H1 (cell line): ENCODE results near the gene BEST1. TPM values are rescaled to one million over a fixed set of nuclear protein-coding genes. Genes with fewer than 3 reads are reported as not detected.

Source experiments
- CTCF ChIA-PET: fragments of 300-600 bp; sonication (Branson Sonifier 250); formaldehyde crosslinking; loops from one replicate; lab custom pipeline; 2021; ENCODE audit not compliant: partially characterized antibody; lab: Charles Lee
- POLR2A ChIA-PET: fragments of 300-600 bp; sonication (Branson Sonifier 250); formaldehyde crosslinking; loops from one replicate; lab custom pipeline; 2021; ENCODE audit warnings: inconsistent platforms; ENCODE audit not compliant: partially characterized antibody; lab: Charles Lee
- DNase-seq, 2 experiments: peaks; one replicate each; pipeline versions ENCODE4 v3.0.0 to v3.0.0-alpha.2; 2010 to 2022; ENCODE audit warnings: low spot score in 2 of 2, low read depth in 1 of 2, mixed read lengths in 1 of 2
- FAIRE-seq: peaks from 2 replicates; lab custom pipeline; 2011; peaks lifted over from hg19 to GRCh38; lab: Jason Lieb, UNC
- H2AFZ ChIP-seq: 2 replicates; pipeline ENCODE4 v1.8.1; 2012; ENCODE audit warnings: low read length, inconsistent platforms
- H2AK5ac ChIP-seq: 2 replicates; pipeline ENCODE4 v1.6.1; 2013; ENCODE audit warnings: low read depth, low read length
- H2BK120ac ChIP-seq: replicated peaks from 2 replicates; pipeline ENCODE3; 2013; ENCODE audit warnings: low read depth, low read length, inconsistent platforms
- H2BK12ac ChIP-seq: 2 replicates; pipeline ENCODE4 v1.6.1; 2013; ENCODE audit warnings: low read depth, low read length
- H2BK15ac ChIP-seq: 2 replicates; pipeline ENCODE4 v1.6.1; 2013; ENCODE audit warnings: low read length
- H2BK20ac ChIP-seq: 2 replicates; pipeline ENCODE4 v1.6.1; 2013; ENCODE audit warnings: low read length
- H2BK5ac ChIP-seq: 2 replicates; pipeline ENCODE4 v1.6.1; 2013; ENCODE audit warnings: low read depth, low read length
- H3K14ac ChIP-seq: 2 replicates; pipeline ENCODE4 v1.6.1; 2013; ENCODE audit warnings: inconsistent platforms; ENCODE audit not compliant: insufficient read length
- H3K18ac ChIP-seq: 2 replicates; pipeline ENCODE4 v1.6.1; 2013; ENCODE audit warnings: low read length; ENCODE audit errors: extremely low read depth
- H3K23ac ChIP-seq: 2 replicates; pipeline ENCODE4 v1.6.1; 2013; ENCODE audit warnings: inconsistent platforms; ENCODE audit not compliant: insufficient read length
- H3K23me2 ChIP-seq: 2 replicates; pipeline ENCODE4 v1.6.1; 2013; ENCODE audit warnings: low read depth, low read length
- H3K27ac ChIP-seq: 2 replicates; pipeline ENCODE4 v1.6.1; 2011; ENCODE audit warnings: low read depth, low read length, inconsistent platforms
- H3K27me3 ChIP-seq, 4 experiments: replicated peaks in 1 of 4; 1 replicate in 1 of 4; 2 replicates in 3 of 4; pipeline versions ENCODE4 v1.6.1 to v1.8.1; 2011 to 2013; ENCODE audit warnings: low read length in 3 of 4, mild to moderate bottlenecking in 3 of 4, inconsistent platforms in 2 of 4, mixed read lengths in 2 of 4, moderate library complexity in 1 of 4; ENCODE audit not compliant: control insufficient read depth in 3 of 4, insufficient read depth in 3 of 4; ENCODE audit errors: extremely low read depth in 1 of 4
- H3K36me3 ChIP-seq, 4 experiments: 2 replicates each; pipeline versions ENCODE4 v1.6.1 to v1.8.1; 2011 to 2013; ENCODE audit warnings: mild to moderate bottlenecking in 4 of 4, low read length in 3 of 4, moderate library complexity in 2 of 4, control low read depth in 1 of 4, inconsistent platforms in 1 of 4; ENCODE audit not compliant: insufficient read depth in 4 of 4, control insufficient read depth in 2 of 4
- H3K4ac ChIP-seq: replicated peaks from 2 replicates; pipeline ENCODE3; 2013; ENCODE audit warnings: low read length, low read depth, mixed read lengths, inconsistent platforms; ENCODE audit not compliant: insufficient read length
- H3K4me1 ChIP-seq, 4 experiments: replicated peaks in 1 of 4; 1 replicate in 1 of 4; 2 replicates in 3 of 4; pipeline versions ENCODE4 v1.6.1 to v1.8.1; 2011 to 2013; ENCODE audit warnings: low read length in 3 of 4, inconsistent platforms in 2 of 4, mixed read lengths in 1 of 4; ENCODE audit not compliant: insufficient read depth in 4 of 4, control insufficient read depth in 3 of 4
- H3K4me2 ChIP-seq, 2 experiments: 2 replicates each; pipeline versions ENCODE4 v1.6.1 to v1.8.1; 2011 to 2013; ENCODE audit warnings: low read depth in 2 of 2, low read length in 2 of 2, control low read depth in 1 of 2, inconsistent platforms in 1 of 2, mild to moderate bottlenecking in 1 of 2; ENCODE audit not compliant: insufficient read depth in 1 of 2
- H3K4me3 ChIP-seq, 4 experiments: fragments of 200-600, 300-600 bp in 1 of 4; sonication (generic), shearing (Covaris generic), sonication (Bioruptor Twin) in 1 of 4; 2 replicates each; pipeline versions ENCODE4 v1.5.1 to v1.8.1; 2011 to 2016; ENCODE audit warnings: low read length in 4 of 4, low read depth in 3 of 4, control low read depth in 2 of 4, inconsistent platforms in 2 of 4, mild to moderate bottlenecking in 2 of 4, mixed read lengths in 1 of 4, moderate library complexity in 1 of 4; ENCODE audit not compliant: insufficient read depth in 2 of 4; ENCODE audit errors: extremely low read depth in 1 of 4
- H3K56ac ChIP-seq: replicated peaks from 2 replicates; pipeline ENCODE3; 2013; ENCODE audit warnings: low read depth, mild to moderate bottlenecking, mixed read lengths, low read length, inconsistent platforms; ENCODE audit not compliant: insufficient read length
- H3K79me1 ChIP-seq: 2 replicates; pipeline ENCODE4 v1.6.1; 2013; ENCODE audit warnings: low read depth, low read length, control low read depth
- H3K79me2 ChIP-seq, 2 experiments: 2 replicates each; pipeline versions ENCODE4 v1.6.1 to v1.8.1; 2012 to 2013; ENCODE audit warnings: low read length in 2 of 2, mild to moderate bottlenecking in 2 of 2, inconsistent platforms in 1 of 2; ENCODE audit not compliant: insufficient read depth in 2 of 2, control insufficient read depth in 1 of 2
- H3K9ac ChIP-seq, 4 experiments: replicated peaks in 1 of 4; 1 replicate in 1 of 4; 2 replicates in 3 of 4; pipeline versions ENCODE4 v1.6.1 to v1.8.1; 2011 to 2013; ENCODE audit warnings: low read depth in 3 of 4, low read length in 3 of 4, control low read depth in 2 of 4, mild to moderate bottlenecking in 2 of 4, moderate library complexity in 2 of 4, inconsistent platforms in 1 of 4; ENCODE audit errors: extremely low read depth in 1 of 4
- H3K9me3 ChIP-seq, 2 experiments: 2 replicates each; pipeline versions ENCODE4 v1.6.1 to v1.8.1; 2012 to 2013; ENCODE audit warnings: mild to moderate bottlenecking in 2 of 2, moderate library complexity in 2 of 2, control low read depth in 1 of 2, inconsistent platforms in 1 of 2, low read depth in 1 of 2, low read length in 1 of 2, mixed read lengths in 1 of 2; ENCODE audit not compliant: insufficient read depth in 2 of 2
- H4K20me1 ChIP-seq, 2 experiments: replicated peaks in 1 of 2; 2 replicates each; pipeline versions ENCODE3 to v1.8.1; 2011 to 2013; ENCODE audit warnings: inconsistent platforms in 2 of 2, low read length in 2 of 2, mild to moderate bottlenecking in 1 of 2; ENCODE audit not compliant: insufficient read depth in 2 of 2, control insufficient read depth in 1 of 2
- H4K5ac ChIP-seq: 2 replicates; pipeline ENCODE4 v1.6.1; 2013; ENCODE audit warnings: low read length, low read depth, mixed read lengths, inconsistent platforms; ENCODE audit not compliant: insufficient read length
- H4K8ac ChIP-seq: 2 replicates; pipeline ENCODE4 v1.8.0; 2013; ENCODE audit warnings: mild to moderate bottlenecking, moderate library complexity, low read length, inconsistent platforms; ENCODE audit not compliant: insufficient read depth; ENCODE audit errors: extremely low read depth
- H4K91ac ChIP-seq: replicated peaks from 2 replicates; pipeline ENCODE3; 2013; ENCODE audit warnings: low read length, mixed read lengths, inconsistent platforms; ENCODE audit not compliant: insufficient read length
- ATF3 ChIP-seq: IDR thresholded peaks from 2 replicates; pipeline ENCODE4 v1.6.1; 2011; ENCODE audit warnings: low read depth, mild to moderate bottlenecking, low read length; ENCODE audit not compliant: insufficient read depth
- CREB1 ChIP-seq: IDR thresholded peaks from 2 replicates; pipeline ENCODE4 v1.6.1; 2012; ENCODE audit warnings: inconsistent platforms
- CTBP2 ChIP-seq: IDR thresholded peaks from 2 replicates; pipeline ENCODE4 v1.7.0; 2011; ENCODE audit warnings: borderline replicate concordance, mild to moderate bottlenecking, moderate library complexity, mixed read lengths, low read length; ENCODE audit not compliant: insufficient read depth, insufficient read length
- HDAC2 ChIP-seq, 2 experiments: fragments of 300-600 bp in 1 of 2; sonication (generic) in 1 of 2; IDR thresholded peaks; 2 replicates each; pipeline ENCODE4 v1.6.1; 2011 to 2012; ENCODE audit warnings: low read depth in 2 of 2, low read length in 2 of 2, mild to moderate bottlenecking in 2 of 2, moderate library complexity in 2 of 2, borderline replicate concordance in 1 of 2, inconsistent platforms in 1 of 2
- HDAC6 ChIP-seq: IDR thresholded peaks from one replicate; pipeline ENCODE4 v1.7.1; 2012; ENCODE audit warnings: low read depth, mild to moderate bottlenecking, inconsistent platforms, low read length, moderate library complexity
- KDM1A ChIP-seq: fragments of 200-600, 300-600 bp; sonication (generic); IDR thresholded peaks from 2 replicates; pipeline ENCODE4 v1.7.1; 2016; ENCODE audit warnings: mild to moderate bottlenecking, low read length, borderline replicate concordance
- MAX ChIP-seq: IDR thresholded peaks from 2 replicates; pipeline ENCODE4 v1.6.1; 2012; ENCODE audit warnings: inconsistent platforms
- RFX5 ChIP-seq: IDR thresholded peaks from 2 replicates; pipeline ENCODE4 v1.6.1; 2011; ENCODE audit warnings: low read depth, low read length, improper control_type of control experiment, borderline replicate concordance
- RNF2 ChIP-seq: fragments of 200-900, 300-1000 bp; sonication (generic); IDR thresholded peaks from 2 replicates; pipeline ENCODE4 v1.7.1; 2016; ENCODE audit warnings: borderline replicate concordance, low read depth, mild to moderate bottlenecking, antibody characterized with exemption, low read length; ENCODE audit not compliant: poor library complexity, severe bottlenecking; ENCODE audit errors: missing control alignments
- USF2 ChIP-seq: IDR thresholded peaks from 2 replicates; pipeline ENCODE4 v1.6.1; 2011; ENCODE audit warnings: low read length, improper control_type of control experiment
- ZNF274 ChIP-seq: IDR thresholded peaks from 2 replicates; pipeline ENCODE4 v1.7.0; 2012; ENCODE audit warnings: low read length, borderline replicate concordance; ENCODE audit errors: extremely low read depth
- WGBS, 2 experiments: shearing (Covaris generic) in 1 of 2; methylation state at CpG; one replicate each; pipeline versions ENCODE4 v1.1.6 to v1.1.7; 2013 to 2015; ENCODE audit warnings: low lambda C conversion rate in 2 of 2, mixed read lengths in 2 of 2, inconsistent platforms in 1 of 2, low coverage in 1 of 2, missing lambda C conversion rate in 1 of 2; ENCODE audit not compliant: insufficient replicate concordance in 2 of 2, insufficient coverage in 1 of 2, insufficient read length in 1 of 2; ENCODE audit errors: extremely low coverage in 1 of 2, missing lambda C conversion rate in 1 of 2; 5-methylcytosine and 5-hydroxymethylcytosine counted together
- polyA plus RNA-seq, 7 experiments: library from polyadenylated mRNA; depleted of rRNA in 3 of 7; stranded (reverse) in 5 of 7; unstranded in 2 of 7; fragments of >200 nt in 5 of 7; fragments of 200-250 nt in 2 of 7; gene quantifications; 1 replicate in 5 of 7; 2 replicates in 1 of 7; 4 replicates in 1 of 7; pipeline versions ENCODE4 v1.2.1 to v1.2.3, GENCODE V29; 2011 to 2013; ENCODE audit warnings: missing spikeins in 2 of 7, mixed read lengths in 2 of 7
- total RNA-seq: library from RNA; stranded (reverse); fragmentation: NEBNext Ultra II Directional; extraction: Animal tissue kit (Norgen Biotek cat#: 25700); gene quantifications from 2 replicates; pipeline ENCODE4 v1.2.1, GENCODE V29; 2021

BEST1 gene
- total and polyA plus RNA-seq, 2 of the 8 experiments (the other 6 are each of a cell fraction or from before 2014, with no cell fraction given), result 0.22 to 0.62 TPM

DNA sequence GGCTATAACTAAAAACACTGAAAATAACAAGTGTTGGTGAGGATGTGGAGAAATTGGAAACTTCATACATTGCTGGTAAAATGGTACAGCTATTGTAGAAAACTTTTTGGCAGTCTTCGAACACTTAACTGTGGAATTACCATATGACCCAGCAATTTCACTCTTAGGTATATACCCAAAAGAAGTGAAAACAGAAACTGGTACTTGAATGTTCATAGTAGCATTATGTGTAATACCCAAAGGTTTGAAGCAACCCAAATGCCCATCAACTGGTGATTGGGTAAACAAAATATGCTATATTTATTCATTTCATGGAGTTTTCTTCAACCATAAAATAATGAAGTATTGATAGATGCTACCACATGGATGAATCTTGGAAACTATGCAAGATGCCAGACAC is 58.0 kb downstream of the BEST1 start:
- H3K27ac ChIP-seq, result no peak overlapping the region
- no peak overlapping the region for H2BK5ac ChIP-seq
- no peak overlapping the region for H3K56ac ChIP-seq
- no peak overlapping the region for H3K9ac ChIP-seq
- no peak overlapping the region for H2BK15ac ChIP-seq
- H3K4me2 ChIP-seq, result no peak overlapping the region
- no peaks in the 10 kb centered on the region for H3K23me2 ChIP-seq
- H2AK5ac ChIP-seq, result no peak overlapping the region
- no peak overlapping the region for H2BK120ac ChIP-seq
- no peaks in the 10 kb centered on the region for H3K36me3 ChIP-seq
- H2BK12ac ChIP-seq, result no peak overlapping the region
- no peak overlapping the region for H4K5ac ChIP-seq
- H2BK20ac ChIP-seq, result no peak overlapping the region
- no peak overlapping the region for H3K23ac ChIP-seq
- H3K4me3 ChIP-seq, result no peak overlapping the region
- no peak overlapping the region for H4K8ac ChIP-seq
- no peak for DNase-seq
- H2AFZ ChIP-seq, result no peak overlapping the region
- POLR2A ChIA-PET, result interaction anchor here (1.1 kb wide), 1 partner anchor 59 kb away, joined by 3 read pairs; no protein-coding TSS in a partner anchor
- H3K18ac ChIP-seq, result no peak overlapping the region
- no peak overlapping the region for H3K4ac ChIP-seq
- no peaks in the 10 kb centered on the region for H3K27me3 ChIP-seq
- no peak overlapping the region for H4K91ac ChIP-seq
- CTCF ChIA-PET, result no interaction called here
- H3K79me1 ChIP-seq, result no peaks in the 10 kb centered on the region
- H3K9me3 ChIP-seq, result no peaks in the 10 kb centered on the region; a peak in 1 of 4 replicates
- FAIRE-seq, result no peak
- peaks cover 0 to 3% (median 0%) of the 10 kb centered on the region in 4 experiments; a peak in 1 of 7 replicates for H3K4me1 ChIP-seq
- WGBS, 2 experiments, result 88% methylated on average over 1 of the region's 1 CpG; no CpG with 5 or more reads in 1 of the 2 experiments
- H3K79me2 ChIP-seq, result no peaks in the 10 kb centered on the region
- no peak overlapping the region for H3K14ac ChIP-seq
- no peaks in the 10 kb centered on the region for H4K20me1 ChIP-seq
- TF ChIP-seq KDM1A (no peak), RNF2 (no peak), USF2 (no peak), ATF3 (no peak), HDAC2 (IDR thresholded peaks at IDR 0.05; ENCODE audit: borderline replicate concordance in 1 of 2, low read depth in 2 of 2, low read length in 2 of 2) (no peak), CREB1 (no peak), MAX (no peak), CTBP2 (no peak), ZNF274 (no peak), HDAC6 (no peak), RFX5 (no peak)
